ENCODE measurements around the gene CCDC192. TPM values are rescaled to one million over a fixed set of nuclear protein-coding genes. Genes with fewer than 3 reads are reported as not detected.

The CCDC192 gene
- total and polyA plus RNA-seq, 2 of the 4 experiments (the other 2 are of a cell fraction) = not detected

DNA sequence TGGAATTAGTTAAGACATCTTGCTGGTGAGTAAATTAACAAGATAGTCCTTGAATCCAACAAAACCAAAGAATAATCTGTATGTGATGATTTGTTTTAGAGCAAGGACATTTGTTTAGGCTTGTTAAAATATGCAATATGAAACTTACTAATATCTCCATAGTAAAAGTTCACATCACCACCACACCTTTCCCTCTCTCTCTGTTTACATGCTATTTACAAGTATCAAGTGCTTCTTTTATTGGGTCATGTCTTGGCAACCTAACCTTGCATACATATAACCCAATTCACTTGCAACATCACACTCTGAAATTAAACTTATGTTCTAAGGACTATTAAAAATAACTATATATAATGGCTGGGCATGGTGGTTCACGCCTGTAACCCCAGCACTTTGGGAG is 161.3 kb downstream of the CCDC192 start:
- peak overlapping the region; percentile 74; the same call in 1 of the 2 replicates for H3K23ac ChIP-seq (ENCODE audit: low read depth, low read length)
- H2BK5ac ChIP-seq (ENCODE audit: low read depth, low read length, poor library complexity, severe bottlenecking) = no peak overlapping the region
- 0 out of 2 replicates have a peak overlapping the region, but pooled peaks have one; percentile 41 for H2BK20ac ChIP-seq (ENCODE audit: low read depth, low read length)
- WGBS, 2 experiments (ENCODE audit: extremely low coverage in 2 of 2, insufficient read length in 1 of 2) = no CpG with 5 or more reads among the region's 1 CpG
- no peak overlapping the region for H3K4me2 ChIP-seq (ENCODE audit: low read depth, low read length)
- H3K9me1 ChIP-seq (ENCODE audit: insufficient read depth, low read length) = peaks cover 2% of the 10 kb centered on the region; the same call in 1 of the 2 replicates
- H4K20me1 ChIP-seq (ENCODE audit: insufficient read depth, low read length) = no peaks in the 10 kb centered on the region
- dilution Hi-C loops (cut with HindIII; ENCODE audit: low sequenced_read_pairs, unreplicated experiment) = no loop called here
- H3K56ac ChIP-seq (ENCODE audit: extremely low read depth, insufficient read depth, low read length) = no peak overlapping the region
- DNase-seq (no peak), ATAC-seq (ENCODE audit: low read depth) (no peak)
- no peak overlapping the region for H2AK5ac ChIP-seq (ENCODE audit: low read depth, low read length)
- no peak overlapping the region for H3K18ac ChIP-seq (ENCODE audit: low read depth, low read length)
- no peaks in the 10 kb centered on the region for H3K9me3 ChIP-seq (ENCODE audit: control insufficient read depth, insufficient read depth, low read length)
- no peak overlapping the region for H2AFZ ChIP-seq (replicated peaks; ENCODE audit: low read length, poor library complexity)
- no peaks in the 10 kb centered on the region for H3K27me3 ChIP-seq (ENCODE audit: control insufficient read depth, insufficient read depth, low read length)
- no peak for TF ChIP-seq RAD21 (IDR thresholded peaks at IDR 0.05; ENCODE audit: low read length)
- TF ChIP-seq SMC3 (IDR thresholded peaks at IDR 0.05; ENCODE audit: low read depth, low read length) = no peak
- TF ChIP-seq RCOR1 (IDR thresholded peaks at IDR 0.05; ENCODE audit: insufficient replicate concordance, low read length) = no peak
- TF ChIP-seq, protein P1, sequence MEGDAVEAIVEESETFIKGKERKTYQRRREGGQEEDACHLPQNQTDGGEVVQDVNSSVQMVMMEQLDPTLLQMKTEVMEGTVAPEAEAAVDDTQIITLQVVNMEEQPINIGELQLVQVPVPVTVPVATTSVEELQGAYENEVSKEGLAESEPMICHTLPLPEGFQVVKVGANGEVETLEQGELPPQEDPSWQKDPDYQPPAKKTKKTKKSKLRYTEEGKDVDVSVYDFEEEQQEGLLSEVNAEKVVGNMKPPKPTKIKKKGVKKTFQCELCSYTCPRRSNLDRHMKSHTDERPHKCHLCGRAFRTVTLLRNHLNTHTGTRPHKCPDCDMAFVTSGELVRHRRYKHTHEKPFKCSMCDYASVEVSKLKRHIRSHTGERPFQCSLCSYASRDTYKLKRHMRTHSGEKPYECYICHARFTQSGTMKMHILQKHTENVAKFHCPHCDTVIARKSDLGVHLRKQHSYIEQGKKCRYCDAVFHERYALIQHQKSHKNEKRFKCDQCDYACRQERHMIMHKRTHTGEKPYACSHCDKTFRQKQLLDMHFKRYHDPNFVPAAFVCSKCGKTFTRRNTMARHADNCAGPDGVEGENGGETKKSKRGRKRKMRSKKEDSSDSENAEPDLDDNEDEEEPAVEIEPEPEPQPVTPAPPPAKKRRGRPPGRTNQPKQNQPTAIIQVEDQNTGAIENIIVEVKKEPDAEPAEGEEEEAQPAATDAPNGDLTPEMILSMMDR (conservative IDR thresholded peaks at IDR 0.05; ENCODE audit: low read depth, low read length) = no peak
- TF ChIP-seq BHLHE40 (IDR thresholded peaks at IDR 0.05; ENCODE audit: low read depth, low read length) = no peak
- TF ChIP-seq, protein P2, sequence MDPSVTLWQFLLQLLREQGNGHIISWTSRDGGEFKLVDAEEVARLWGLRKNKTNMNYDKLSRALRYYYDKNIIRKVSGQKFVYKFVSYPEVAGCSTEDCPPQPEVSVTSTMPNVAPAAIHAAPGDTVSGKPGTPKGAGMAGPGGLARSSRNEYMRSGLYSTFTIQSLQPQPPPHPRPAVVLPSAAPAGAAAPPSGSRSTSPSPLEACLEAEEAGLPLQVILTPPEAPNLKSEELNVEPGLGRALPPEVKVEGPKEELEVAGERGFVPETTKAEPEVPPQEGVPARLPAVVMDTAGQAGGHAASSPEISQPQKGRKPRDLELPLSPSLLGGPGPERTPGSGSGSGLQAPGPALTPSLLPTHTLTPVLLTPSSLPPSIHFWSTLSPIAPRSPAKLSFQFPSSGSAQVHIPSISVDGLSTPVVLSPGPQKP (IDR thresholded peaks at IDR 0.05; ENCODE audit: borderline replicate concordance, low read depth, low read length) = no peak
- no peak for TF ChIP-seq FOS (IDR thresholded peaks at IDR 0.05; ENCODE audit: low read depth, low read length)
- no peak for TF ChIP-seq RFX5 (IDR thresholded peaks at IDR 0.05; ENCODE audit: low read depth, low read length)
- peak overlapping the region; percentile 7; the same call in 1 of the 2 replicates for H3K4ac ChIP-seq (ENCODE audit: low read depth, low read length)
- POLR2A ChIA-PET (ENCODE audit: unreplicated experiment) = no interaction called here
- peak overlapping the region; percentile 54; the same call in 1 of the 2 replicates for H2BK120ac ChIP-seq (ENCODE audit: low read depth, low read length)
- peak overlapping the region; percentile 54; the same call in 1 of the 2 replicates for H3K14ac ChIP-seq (replicated peaks; ENCODE audit: low read depth, low read length)
- no peak overlapping the region for H3K4me3 ChIP-seq (ENCODE audit: insufficient read depth, low read depth, low read length)
- CTCF ChIA-PET = no interaction called here
- intact Hi-C loops (cut with micrococcal nuclease) = loop anchor here (5.0 kb wide), 2 partner anchors 52 to 107 kb away; no protein-coding TSS in a partner anchor
- H3K36me3 ChIP-seq (ENCODE audit: control insufficient read depth, insufficient read depth, low read length) = no peaks in the 10 kb centered on the region
- peak overlapping the region; percentile 63; the same call in 1 of the 2 replicates for H4K91ac ChIP-seq (ENCODE audit: insufficient read depth, low read depth, low read length)
- H3K27ac ChIP-seq (ENCODE audit: insufficient read depth, low read length) = no peak overlapping the region
- no peak overlapping the region for H2BK15ac ChIP-seq (ENCODE audit: low read depth, low read length)
- H2AK9ac ChIP-seq (replicated peaks; ENCODE audit: low read depth, low read length, poor library complexity) = no peak overlapping the region
- no peaks in the 10 kb centered on the region for H3K79me1 ChIP-seq (ENCODE audit: low read depth in 1 of 2, low read length in 2 of 2)
- H3K9ac ChIP-seq (ENCODE audit: low read depth, low read length) = no peak overlapping the region
- peak overlapping the region in 1 of 2 experiments; percentile 21; a peak in 1 of 4 replicates for H4K8ac ChIP-seq (ENCODE audit: low read depth in 2 of 2, low read length in 2 of 2)
- BruUV-seq (replicated peaks) = no TSS peak
- H4K5ac ChIP-seq (ENCODE audit: low read depth, low read length) = no peak overlapping the region
- in situ Hi-C loops (cut with MboI; ENCODE audit: low sequenced_read_pairs) = no loop called here
- peaks cover 2% of the 10 kb centered on the region; the same call in 1 of the 2 replicates for H3K4me1 ChIP-seq (ENCODE audit: control insufficient read depth, insufficient read depth, low read length)

Measured in IMR-90 (cell line).